SK-N-SH (cell line): ENCODE data around the gene FBXO7.

Source experiments
- CTCF ChIP-seq: fragments of 200-600 bp; sonication (generic); IDR thresholded peaks from 2 replicates; pipeline ENCODE4 v1.6.1; 2017; ENCODE audit warnings: antibody characterized with exemption, mild to moderate bottlenecking, moderate library complexity
- FOXM1 ChIP-seq: IDR thresholded peaks from 2 replicates; pipeline ENCODE4 v1.4.0; 2012; ENCODE audit warnings: low read depth, mild to moderate bottlenecking
- GATA2 ChIP-seq: sonication (generic); formaldehyde crosslinking; IDR thresholded peaks from 2 replicates; pipeline ENCODE4 v1.5.0; 2020; ENCODE audit warnings: mild to moderate bottlenecking, missing genetic modification reagents
- MEF2A ChIP-seq: IDR thresholded peaks from 2 replicates; pipeline ENCODE4 v1.4.0; 2012; ENCODE audit warnings: low read depth, borderline replicate concordance
- POLR2AphosphoS5 ChIP-seq: IDR thresholded peaks from 2 replicates; pipeline ENCODE4 v1.6.1; 2012; ENCODE audit warnings: low read depth, low read length
- RCOR1 ChIP-seq: fragments of 150-350 bp; IDR thresholded peaks from 2 replicates; pipeline ENCODE4 v1.6.1; 2017; ENCODE audit warnings: antibody characterized with exemption, low read length
- REST ChIP-seq: IDR thresholded peaks from 2 replicates; pipeline ENCODE4 v1.6.1; 2012; ENCODE audit warnings: mild to moderate bottlenecking, low read depth, low read length, moderate library complexity
- RFX5 ChIP-seq: IDR thresholded peaks from 2 replicates; pipeline ENCODE4 v1.6.1; 2012; ENCODE audit warnings: mild to moderate bottlenecking, improper control_type of control experiment, low read length
- SIN3A ChIP-seq: IDR thresholded peaks from 2 replicates; pipeline ENCODE4 v1.6.1; 2012; ENCODE audit warnings: low read depth, mild to moderate bottlenecking, low read length, moderate library complexity, borderline replicate concordance
- YY1 ChIP-seq: IDR thresholded peaks from 2 replicates; pipeline ENCODE4 v1.4.0; 2012; ENCODE audit warnings: low read depth, mild to moderate bottlenecking

- TF ChIP-seq SIN3A, result no peak
- TF ChIP-seq CTCF, result no peak
- TF ChIP-seq POLR2AphosphoS5, result no peak
- no peak for TF ChIP-seq RCOR1
- no peak for TF ChIP-seq YY1
- TF ChIP-seq REST, result no peak
- no peak for TF ChIP-seq RFX5
- TF ChIP-seq FOXM1, result no peak
- no peak for TF ChIP-seq MEF2A
- TF ChIP-seq GATA2, result no peak
Observed at GRCh38 chr22:32532820-32533128, 58.2 kb downstream of the FBXO7 start.
